GM12878 (cell line): ENCODE measurements around the gene CATSPER4. TPM values are rescaled to one million over a fixed set of nuclear protein-coding genes. Genes with fewer than 3 reads are reported as not detected.

Experiments
- ATAC-seq: fragments of 200-7000 bp; cut with Tn5 transposase; 3 replicates; pipeline ENCODE4 v1.9.1; 2020; ENCODE audit warnings: mild to moderate bottlenecking, moderate library complexity
- BruUV-seq: library from RNA; stranded (reverse); fragments of 400-500 nt; replicated peaks from 2 replicates; lab custom pipeline; 2021; lab: Mats Ljungman, UMichigan
- CTCF ChIA-PET: fragments of 300-600 bp; sonication (Branson Sonifier 250); formaldehyde crosslinking; extraction: SDS; loops from one replicate; lab custom pipeline; 2021; ENCODE audit warnings: inconsistent platforms; lab: Yijun Ruan, JAX
- POLR2A ChIA-PET: fragments of 350-600 bp; formaldehyde crosslinking; extraction: SDS; loops from one replicate; lab custom pipeline; 2021; ENCODE audit warnings: inconsistent platforms; lab: Charles Lee
- RAD21 ChIA-PET: fragments of 300-600 bp; sonication (Branson Sonifier 250); formaldehyde crosslinking; loops from one replicate; lab custom pipeline; 2023; ENCODE audit warnings: antibody characterized with exemption; ENCODE audit not compliant: unreplicated experiment; lab: Charles Lee
- SMC1A ChIA-PET: fragments of 300-600 bp; sonication (Branson Sonifier 250); formaldehyde crosslinking; loops from one replicate; lab custom pipeline; 2023; ENCODE audit not compliant: unreplicated experiment, uncharacterized antibody; lab: Charles Lee
- DNase-seq: peaks from one replicate; pipeline ENCODE4 v3.0.0-alpha.2; 2011; ENCODE audit warnings: low read depth, low spot score
- FAIRE-seq: peaks from 3 replicates; lab custom pipeline; 2011; peaks lifted over from hg19 to GRCh38; lab: Jason Lieb, UNC
- H2AFZ ChIP-seq: 2 replicates; pipeline ENCODE4 v1.6.0; 2011; ENCODE audit warnings: low read depth, low read length, control low read depth; ENCODE audit not compliant: control insufficient read depth
- H3K27ac ChIP-seq: 2 replicates; pipeline ENCODE4 v1.5.1; 2011; ENCODE audit warnings: control low read depth; ENCODE audit not compliant: control insufficient read depth, insufficient read depth
- H3K27me3 ChIP-seq, 2 experiments: replicated peaks in 1 of 2; 2 replicates each; pipeline versions ENCODE4 v1.6.0 to v1.6.1; 2011; ENCODE audit warnings: low read length in 1 of 2; ENCODE audit not compliant: control insufficient read depth in 2 of 2, insufficient read depth in 2 of 2
- H3K36me3 ChIP-seq, 2 experiments: 2 replicates each; pipeline ENCODE4 v1.5.1; 2011; ENCODE audit warnings: low read length in 1 of 2; ENCODE audit not compliant: control insufficient read depth in 2 of 2, insufficient read depth in 2 of 2
- H3K4me1 ChIP-seq: 2 replicates; pipeline ENCODE4 v1.6.1; 2011; ENCODE audit warnings: mild to moderate bottlenecking, low read length, moderate library complexity, mixed read lengths; ENCODE audit not compliant: control insufficient read depth, insufficient read depth
- H3K4me2 ChIP-seq: 2 replicates; pipeline ENCODE4 v1.6.0; 2011; ENCODE audit warnings: control low read depth; ENCODE audit not compliant: control insufficient read depth, insufficient read depth
- H3K4me3 ChIP-seq: fragments of 200-600 bp; sonication (generic); 2 replicates; pipeline ENCODE4 v1.5.1; 2016
- H3K79me2 ChIP-seq: 2 replicates; pipeline ENCODE4 v1.6.0; 2011; ENCODE audit warnings: low read length; ENCODE audit not compliant: control insufficient read depth, insufficient read depth
- H3K9ac ChIP-seq: 2 replicates; pipeline ENCODE4 v1.8.0; 2011; ENCODE audit warnings: low read length, control low read depth, mixed read lengths; ENCODE audit not compliant: control insufficient read depth, insufficient read depth
- H3K9me3 ChIP-seq: replicated peaks from 3 replicates; pipeline ENCODE4 v1.5.1; 2011; ENCODE audit warnings: mild to moderate bottlenecking, low read length; ENCODE audit not compliant: control insufficient read depth, insufficient read depth
- H4K20me1 ChIP-seq: 2 replicates; pipeline ENCODE4 v1.6.0; 2011; ENCODE audit not compliant: control insufficient read depth, insufficient read depth
- ATF7 ChIP-seq: fragments of 450-650 bp; IDR thresholded peaks from 2 replicates; pipeline ENCODE4 v1.6.1; 2016; ENCODE audit warnings: low read depth, mild to moderate bottlenecking
- BHLHE40 ChIP-seq, 2 experiments: fragments of 450-650 bp in 1 of 2; IDR thresholded peaks; 2 replicates each; pipeline ENCODE4 v1.6.1; 2011 to 2017; ENCODE audit warnings: low read depth in 2 of 2, borderline replicate concordance in 1 of 2, improper control_type of control experiment in 1 of 2, low read length in 1 of 2, mild to moderate bottlenecking in 1 of 2
- IKZF2 ChIP-seq, 2 experiments: fragments of 450-650 bp; IDR thresholded peaks; 2 replicates each; pipeline ENCODE4 v1.6.1; 2017; ENCODE audit warnings: mild to moderate bottlenecking in 2 of 2, moderate library complexity in 2 of 2
- IRF4 ChIP-seq: IDR thresholded peaks from 2 replicates; pipeline ENCODE4 v1.6.1; 2011; ENCODE audit warnings: low read depth, low read length
- IRF5 ChIP-seq: fragments of 450-650 bp; IDR thresholded peaks from 2 replicates; pipeline ENCODE4 v1.6.1; 2017; ENCODE audit warnings: borderline replicate concordance
- NBN ChIP-seq: fragments of 450-650 bp; IDR thresholded peaks from 2 replicates; pipeline ENCODE4 v1.6.1; 2016
- RUNX3 ChIP-seq: IDR thresholded peaks from 2 replicates; pipeline ENCODE4 v1.6.1; 2012; ENCODE audit warnings: low read length, inconsistent platforms
- SIN3A ChIP-seq: IDR thresholded peaks from 2 replicates; pipeline ENCODE4 v1.6.1; 2012; ENCODE audit warnings: low read depth, low read length, improper control_type of control experiment
- TCF12 ChIP-seq: IDR thresholded peaks from 2 replicates; pipeline ENCODE4 v1.6.1; 2011; ENCODE audit warnings: low read depth, mild to moderate bottlenecking, low read length
- ZBTB33 ChIP-seq: fragments of 450-650 bp; IDR thresholded peaks from 2 replicates; pipeline ENCODE4 v1.6.1; 2017; ENCODE audit warnings: mild to moderate bottlenecking
- WGBS: methylation state at CpG from one replicate; pipeline ENCODE4 v1.1.6; 2016; ENCODE audit warnings: low lambda C conversion rate; ENCODE audit not compliant: insufficient replicate concordance, insufficient coverage; ENCODE audit errors: missing lambda C conversion rate; 5-methylcytosine and 5-hydroxymethylcytosine counted together
- in situ Hi-C: fragments of 300-500 bp; cut with MboI; formaldehyde crosslinking; loops from 9 replicates; pipeline ENCODE4 v1.14.3; 2018; ENCODE audit warnings: mixed read lengths
- intact Hi-C: fragments of 100-400 bp; cut with micrococcal nuclease; formaldehyde crosslinking; loops from one replicate; pipeline ENCODE4 v1.14.2; 2022; ENCODE audit not compliant: unreplicated experiment
- polyA plus RNA-seq, 11 experiments: library from polyadenylated mRNA; depleted of rRNA in 4 of 11; unstranded in 6 of 11; stranded (reverse) in 5 of 11; fragments of >200 nt; fragmentation: Nextera tagmentation in 4 of 11; fragmentation: Illumina TruSeq in 1 of 11; extraction: Ambion mirVana in 4 of 11; extraction: Trizol in 1 of 11; gene quantifications; 1 replicate in 1 of 11; 2 replicates in 10 of 11; pipeline versions ENCODE4 v1.2.1 to v1.2.3, GENCODE V29; 2011 to 2016; ENCODE audit warnings: inconsistent platforms in 2 of 11, missing spikeins in 2 of 11, low read depth in 1 of 11
- total RNA-seq, 4 experiments: library from RNA; depleted of rRNA in 3 of 4; stranded (reverse); fragments of >200 nt in 3 of 4; fragmentation: Illumina TruSeq in 1 of 4; extraction: Trizol in 1 of 4; gene quantifications; 2 replicates each; pipeline versions ENCODE4 v1.2.1 to v1.2.3, GENCODE V29; 2013 to 2021

Gene CATSPER4
- total and polyA plus RNA-seq, 10 of the 15 experiments (the other 5 are each of a cell fraction or from before 2014, with no cell fraction given), result 0.13 TPM; not detected in 9

GRCh38 chr1:26164861-26165842, 25.2 kb upstream of the CATSPER4 start:
- Histone ChIP-seq H3K4me3 (no peak overlapping the region), H3K36me3 (no peaks in the 10 kb centered on the region), H3K4me2 (no peak overlapping the region), H3K79me2 (peaks cover 5% of the 10 kb centered on the region), H3K27ac (no peak overlapping the region), H4K20me1 (no peaks in the 10 kb centered on the region), H3K4me1 (peaks cover 4% of the 10 kb centered on the region), H3K27me3 (peaks cover 3 to 13% of the 10 kb centered on the region in 2 experiments), H3K9me3 (no peaks in the 10 kb centered on the region; the same call in 2 of the 3 replicates), H3K9ac (no peak overlapping the region), H2AFZ (no peak overlapping the region)
- FAIRE-seq, result no peak
- intact Hi-C loops, result loop anchor here (5.0 to 10.0 kb wide), 3 partner anchors 58 to 230 kb away; no protein-coding TSS in a partner anchor
- TF ChIP-seq RUNX3, result peak; percentile 11; the same call in 1 of the 2 replicates
- no peak for TF ChIP-seq SIN3A
- no peak for ATAC-seq
- POLR2A ChIA-PET, result interaction anchor here (1.1 kb wide), 1 partner anchor 53 kb away, joined by 3 read pairs; the partner anchor contains the start of gene PDIK1L
- CTCF ChIA-PET, result interaction anchor here (0.6 to 1.8 kb wide), 2 partner anchors 24 to 69 kb away, joined by 3 to 8 read pairs; partner anchors contain the start of gene CEP85
- WGBS, result 52% methylated on average over 17 of the region's 19 CpGs
- in situ Hi-C loops, result no loop called here
- no TSS peak for BruUV-seq
- DNase-seq, result no peak
- SMC1A ChIA-PET, result no interaction called here
- RAD21 ChIA-PET, result interaction anchor here (0.6 to 0.7 kb wide), 2 partner anchors 129 to 329 kb away, joined by 3 read pairs; no protein-coding TSS in a partner anchor

GRCh38 chr1:26166719-26167281, 23.6 kb upstream of the CATSPER4 start:
- 46% methylated on average over 4 of the region's 4 CpGs for WGBS
- H3K9me3 ChIP-seq, result no peaks in the 10 kb centered on the region; the same call in 2 of the 3 replicates
- DNase-seq (no peak), ATAC-seq (no peak), FAIRE-seq (no peak)
- ChIA-PET CTCF (interaction anchor here (1.0 to 5.8 kb wide), 2 partner anchors 69 to 111 kb away, joined by 3 to 110 read pairs; partner anchors contain the start of gene CEP85), POLR2A (interaction anchor here (0.6 kb wide), 1 partner anchor 28 kb away, joined by 3 read pairs; no protein-coding TSS in a partner anchor), RAD21 (no interaction called here), SMC1A (no interaction called here)
- in situ Hi-C loops, result no loop called here
- intact Hi-C loops, result loop anchor here (5.0 to 10.0 kb wide), 2 partner anchors 156 to 228 kb away; no protein-coding TSS in a partner anchor
- H3K4me2 ChIP-seq, result no peak overlapping the region
- no TSS peak for BruUV-seq
- peaks cover 12% of the 10 kb centered on the region for H3K79me2 ChIP-seq
- no peak overlapping the region for H2AFZ ChIP-seq
- H3K27ac ChIP-seq, result no peak overlapping the region
- no peak overlapping the region for H3K9ac ChIP-seq
- H3K27me3 ChIP-seq, result peaks cover 3 to 9% of the 10 kb centered on the region in 2 experiments; a peak in 3 of 4 replicates
- H4K20me1 ChIP-seq, result no peaks in the 10 kb centered on the region
- peaks cover 12% of the 10 kb centered on the region for H3K4me1 ChIP-seq
- H3K36me3 ChIP-seq, result no peaks in the 10 kb centered on the region; a peak in 1 of 4 replicates
- no peak overlapping the region for H3K4me3 ChIP-seq
- TF ChIP-seq ZBTB33 (no peak), IRF4 (no peak), BHLHE40 (IDR thresholded peaks at IDR 0.05; ENCODE audit: borderline replicate concordance in 1 of 2, low read depth in 2 of 2, low read length in 1 of 2) (peak in 1 of 2 experiments; percentile 31; a peak in 1 of 4 replicates), ATF7 (peak; percentile 46; the same call in 1 of the 2 replicates), IRF5 (peak; percentile 63; the same call in 1 of the 2 replicates), NBN (peak; percentile 51; the same call in 1 of the 2 replicates), TCF12 (0 out of 2 replicates have a peak, but pooled peaks have one; percentile 39), IKZF2 (IDR thresholded peaks at IDR 0.05) (peak; percentile 18 to 33; a peak in 2 of 4 replicates)
